ENCODE measurements around the gene DRAM1.
"Not testable (repeated sequence)": the region's sequence is repeated elsewhere in the genome, so short reads cannot be mapped to it uniquely, and the experiment has no call there.

The DRAM1 gene

GRCh38 chr12:101915841-101916240 lies 38.5 kb downstream of the DRAM1 start:
- Mint-ChIP-seq H3K27ac (peak overlapping the region; percentile 40), H3K4me3 (no peak overlapping the region), H3K9me3 (no peaks in the 10 kb centered on the region), H3K27me3 (no peaks in the 10 kb centered on the region), H3K4me1 (peaks cover 23% of the 10 kb centered on the region), H3K36me3 (peaks cover 5% of the 10 kb centered on the region)
- ATAC-seq, result no peak

- H3K4me3 Mint-ChIP-seq, ATAC-seq, H3K27me3 Mint-ChIP-seq, H3K9me3 Mint-ChIP-seq: not testable (repeated sequence)
- Mint-ChIP-seq H3K27ac (peak overlapping the region; percentile 48), H3K4me1 (peaks cover 33% of the 10 kb centered on the region), H3K36me3 (peaks cover 19% of the 10 kb centered on the region)
Measured at GRCh38 chr12:101918805-101919204, 41.4 kb downstream of the DRAM1 start.

GRCh38 chr12:101919447-101919846 lies 42.1 kb downstream of the DRAM1 start:
- Mint-ChIP-seq H3K27ac (peak overlapping the region; percentile 48), H3K9me3 (peaks cover 3% of the 10 kb centered on the region), H3K4me3 (no peak overlapping the region), H3K36me3 (peaks cover 24% of the 10 kb centered on the region), H3K4me1 (peaks cover 33% of the 10 kb centered on the region), H3K27me3 (no peaks in the 10 kb centered on the region)
- ATAC-seq, result no peak

GRCh38 chr12:101920906-101921305 lies 43.5 kb downstream of the DRAM1 start:
- no peak for ATAC-seq
- peaks cover 25% of the 10 kb centered on the region for H3K36me3 Mint-ChIP-seq
- peaks cover 3% of the 10 kb centered on the region for H3K9me3 Mint-ChIP-seq
- peaks cover 33% of the 10 kb centered on the region for H3K4me1 Mint-ChIP-seq
- H3K27me3 Mint-ChIP-seq, result no peaks in the 10 kb centered on the region
- no peak overlapping the region for H3K27ac Mint-ChIP-seq
- H3K4me3 Mint-ChIP-seq, result no peak overlapping the region

- no peak overlapping the region for H3K4me3 Mint-ChIP-seq
- peaks cover 3% of the 10 kb centered on the region for H3K9me3 Mint-ChIP-seq
- H3K36me3 Mint-ChIP-seq, result peaks cover 21% of the 10 kb centered on the region
- H3K4me1 Mint-ChIP-seq, result peaks cover 22% of the 10 kb centered on the region
- peak; percentile 82 for ATAC-seq
- H3K27ac Mint-ChIP-seq, result no peak overlapping the region
- H3K27me3 Mint-ChIP-seq, result no peaks in the 10 kb centered on the region
Measured at GRCh38 chr12:101923045-101923718, 45.8 kb downstream of the DRAM1 start.

GRCh38 chr12:101924618-101925017 lies 47.2 kb downstream of the DRAM1 start:
- Mint-ChIP-seq H3K36me3 (peaks cover 34% of the 10 kb centered on the region), H3K4me1 (peaks cover 30% of the 10 kb centered on the region), H3K27ac (no peak overlapping the region), H3K27me3 (no peaks in the 10 kb centered on the region), H3K9me3 (peaks cover 9% of the 10 kb centered on the region), H3K4me3 (no peak overlapping the region)
- ATAC-seq, result no peak

- ATAC-seq, result no peak
- peaks cover 13% of the 10 kb centered on the region for H3K9me3 Mint-ChIP-seq
- peaks cover 34% of the 10 kb centered on the region for H3K4me1 Mint-ChIP-seq
- H3K36me3 Mint-ChIP-seq, result peaks cover 37% of the 10 kb centered on the region
- no peaks in the 10 kb centered on the region for H3K27me3 Mint-ChIP-seq
- H3K27ac Mint-ChIP-seq, result no peak overlapping the region
- H3K4me3 Mint-ChIP-seq, result no peak overlapping the region
Measured at GRCh38 chr12:101925361-101925760, 48.0 kb downstream of the DRAM1 start.

- Mint-ChIP-seq H3K4me3 (no peak overlapping the region), H3K4me1 (peaks cover 40% of the 10 kb centered on the region), H3K27ac (no peak overlapping the region), H3K9me3 (peaks cover 16% of the 10 kb centered on the region), H3K27me3 (no peaks in the 10 kb centered on the region), H3K36me3 (peaks cover 42% of the 10 kb centered on the region)
- no peak for ATAC-seq
Measured at GRCh38 chr12:101925935-101926334, 48.6 kb downstream of the DRAM1 start.

GRCh38 chr12:101927036-101927435 lies 49.7 kb downstream of the DRAM1 start:
- Mint-ChIP-seq H3K27ac (no peak overlapping the region), H3K9me3 (peaks cover 16% of the 10 kb centered on the region), H3K27me3 (no peaks in the 10 kb centered on the region), H3K4me1 (peaks cover 47% of the 10 kb centered on the region), H3K4me3 (no peak overlapping the region), H3K36me3 (peaks cover 37% of the 10 kb centered on the region)
- no peak for ATAC-seq

- Mint-ChIP-seq H3K9me3 (peaks cover 16% of the 10 kb centered on the region), H3K27ac (peak overlapping the region; percentile 95), H3K27me3 (no peaks in the 10 kb centered on the region), H3K4me3 (no peak overlapping the region), H3K36me3 (peaks cover 32% of the 10 kb centered on the region), H3K4me1 (peaks cover 49% of the 10 kb centered on the region)
- no peak for ATAC-seq
Measured at GRCh38 chr12:101927999-101928398, 50.6 kb downstream of the DRAM1 start.

GRCh38 chr12:101928556-101928955 lies 51.2 kb downstream of the DRAM1 start:
- Mint-ChIP-seq H3K4me1 (peaks cover 55% of the 10 kb centered on the region), H3K27ac (peak overlapping the region; percentile 95), H3K9me3 (peaks cover 18% of the 10 kb centered on the region), H3K27me3 (no peaks in the 10 kb centered on the region), H3K36me3 (peaks cover 27% of the 10 kb centered on the region), H3K4me3 (no peak overlapping the region)
- ATAC-seq, result no peak

GRCh38 chr12:101929365-101930041 lies 52.1 kb downstream of the DRAM1 start:
- Mint-ChIP-seq H3K9me3 (peaks cover 15% of the 10 kb centered on the region), H3K4me1 (peaks cover 64% of the 10 kb centered on the region), H3K4me3 (no peak overlapping the region), H3K27me3 (no peaks in the 10 kb centered on the region), H3K36me3 (peaks cover 22% of the 10 kb centered on the region), H3K27ac (peak overlapping the region; percentile 95)
- no peak for ATAC-seq

- H3K27me3 Mint-ChIP-seq, result no peaks in the 10 kb centered on the region
- H3K4me3 Mint-ChIP-seq, result peak overlapping the region; percentile 57
- ATAC-seq, result peak; percentile 83
- H3K9me3 Mint-ChIP-seq, result peaks cover 15% of the 10 kb centered on the region
- H3K36me3 Mint-ChIP-seq, result peaks cover 21% of the 10 kb centered on the region
- H3K27ac Mint-ChIP-seq, result peak overlapping the region; percentile 95
- peaks cover 83% of the 10 kb centered on the region for H3K4me1 Mint-ChIP-seq
Measured at GRCh38 chr12:101931498-101932326, 54.3 kb downstream of the DRAM1 start.

GRCh38 chr12:101933866-101934514 lies 56.6 kb downstream of the DRAM1 start:
- H3K36me3 Mint-ChIP-seq, result peaks cover 14% of the 10 kb centered on the region
- H3K27ac Mint-ChIP-seq, result peak overlapping the region; percentile 95
- H3K9me3 Mint-ChIP-seq, result peaks cover 15% of the 10 kb centered on the region
- H3K4me3 Mint-ChIP-seq, result no peak overlapping the region
- no peak for ATAC-seq
- peaks cover 79% of the 10 kb centered on the region for H3K4me1 Mint-ChIP-seq
- no peaks in the 10 kb centered on the region for H3K27me3 Mint-ChIP-seq
